Activated CD4-positive, CD25-positive, alpha-beta regulatory T cell treated with anti-CD3 and anti-CD28 coated beads, Interleukin-2, amount 50 U/mL, for 16 hours (primary cell): ENCODE measurements around the gene KIF7.

Source experiments
- DNase-seq: peaks from one replicate; pipeline ENCODE4 v3.0.0-alpha.2; 2020; ENCODE audit warnings: low read depth, low spot score

KIF7 gene

DNA sequence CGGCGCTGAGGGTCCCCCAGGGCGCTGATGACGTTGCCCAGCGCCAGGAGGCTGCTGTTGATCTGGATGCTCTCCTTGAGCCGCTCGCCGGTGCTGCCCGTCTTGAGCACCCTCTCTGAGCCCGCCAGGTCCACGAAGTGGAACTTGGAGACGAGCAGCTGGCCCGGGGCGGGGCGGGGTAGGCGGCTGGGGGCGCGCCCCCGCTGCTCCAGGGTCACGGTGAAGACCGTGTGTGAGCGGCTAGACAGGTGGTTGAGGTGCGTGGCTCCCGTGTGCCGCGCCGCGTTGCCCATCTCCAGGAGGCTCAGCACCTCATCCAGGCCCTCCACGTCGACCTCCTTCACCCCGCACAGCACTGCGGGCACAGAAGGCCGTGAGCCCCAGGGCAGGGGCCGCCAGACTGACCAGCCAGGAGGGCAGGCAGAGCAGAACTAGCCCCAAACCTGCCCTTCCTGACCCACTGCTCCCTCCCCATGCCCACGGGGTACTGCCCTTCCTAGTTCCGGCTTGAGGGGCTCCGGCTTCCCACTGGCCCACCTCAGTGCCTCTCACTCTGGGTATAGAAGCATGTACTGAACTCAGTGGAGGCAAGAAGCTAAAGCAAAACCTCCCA, 6.1 kb downstream of the KIF7 start:
- no peak for DNase-seq

DNA sequence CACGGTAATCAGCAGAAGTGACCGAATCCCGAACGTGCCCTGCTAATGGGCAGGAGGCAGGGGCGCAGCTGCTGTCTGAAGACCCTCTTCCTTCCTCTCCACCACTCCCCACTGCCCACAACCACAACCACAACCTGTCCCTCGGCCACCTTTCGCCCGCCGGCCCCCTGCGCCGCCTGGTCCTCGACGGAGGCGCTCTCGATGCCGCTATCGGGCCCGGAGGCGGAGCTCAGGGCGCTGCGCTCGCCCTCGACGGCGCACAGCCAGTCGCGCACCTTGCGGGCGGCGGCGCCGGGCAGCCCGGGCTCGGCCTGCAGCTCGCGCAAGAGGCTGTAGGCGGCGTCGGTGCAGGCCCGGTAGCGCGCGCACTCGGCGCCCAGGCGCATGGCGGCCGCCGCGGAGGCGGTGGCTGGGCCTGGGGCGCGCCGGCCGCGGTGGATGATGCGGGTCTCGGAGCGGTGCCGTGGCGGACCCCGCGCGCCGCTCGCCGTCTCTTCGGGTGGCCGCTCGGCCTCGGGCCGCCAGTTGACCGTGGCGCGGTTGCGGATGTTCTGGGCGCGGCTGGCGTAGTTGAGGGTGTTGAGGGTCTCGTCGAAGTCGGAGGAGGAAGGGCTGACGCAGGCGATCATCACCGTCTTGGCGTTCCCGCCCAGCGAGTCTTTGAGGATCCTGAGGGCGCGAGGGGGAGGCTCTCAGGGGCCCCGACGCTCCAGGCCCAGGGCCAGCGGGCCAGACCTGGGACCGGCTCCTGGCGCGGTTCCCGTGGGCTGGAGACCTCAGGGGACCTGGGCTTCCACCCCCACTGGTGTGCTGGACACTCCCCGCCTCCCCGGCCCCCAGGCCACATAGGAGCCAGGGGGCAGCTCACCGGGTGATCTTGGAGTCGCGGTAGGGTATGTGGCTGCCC, 6.9 kb downstream of the KIF7 start:
- no peak for DNase-seq

- peak; percentile 29 for DNase-seq
Measured at GRCh38 chr15:89647191-89647851, 7.9 kb downstream of the KIF7 start.

- no peak for DNase-seq
Measured at GRCh38 chr15:89646416-89647141, 8.7 kb downstream of the KIF7 start.

GRCh38 chr15:89645680-89646079, 9.6 kb downstream of the KIF7 start:
- no peak for DNase-seq

GRCh38 chr15:89642106-89642505, 13.2 kb downstream of the KIF7 start:
- no peak for DNase-seq

GRCh38 chr15:89641053-89641452, 14.2 kb downstream of the KIF7 start:
- no peak for DNase-seq

GRCh38 chr15:89640245-89640644, 15.0 kb downstream of the KIF7 start:
- no peak for DNase-seq

DNA sequence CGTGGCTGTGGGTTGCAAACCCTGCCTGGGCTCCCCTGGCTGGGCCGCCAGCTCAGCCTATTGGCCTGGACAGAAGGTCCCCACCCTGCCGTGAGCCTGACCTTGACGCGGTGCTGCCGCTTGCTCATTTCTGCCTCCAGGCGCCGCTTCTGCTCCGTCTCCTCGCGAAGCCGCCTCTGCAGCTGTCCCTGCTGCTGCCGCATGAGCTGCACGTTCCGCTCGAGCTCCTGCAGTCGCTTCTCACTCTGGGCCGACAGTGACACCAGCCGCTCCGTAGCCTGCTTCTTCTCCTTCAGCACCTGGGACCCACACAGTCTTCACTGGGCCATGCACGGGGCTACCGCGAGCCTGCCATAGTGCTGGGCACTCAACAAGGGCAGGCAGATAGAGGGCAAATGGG, 21.7 kb downstream of the KIF7 start:
- DNase-seq: no peak

GRCh38 chr15:89632563-89633430, 22.5 kb downstream of the KIF7 start:
- no peak for DNase-seq

DNA sequence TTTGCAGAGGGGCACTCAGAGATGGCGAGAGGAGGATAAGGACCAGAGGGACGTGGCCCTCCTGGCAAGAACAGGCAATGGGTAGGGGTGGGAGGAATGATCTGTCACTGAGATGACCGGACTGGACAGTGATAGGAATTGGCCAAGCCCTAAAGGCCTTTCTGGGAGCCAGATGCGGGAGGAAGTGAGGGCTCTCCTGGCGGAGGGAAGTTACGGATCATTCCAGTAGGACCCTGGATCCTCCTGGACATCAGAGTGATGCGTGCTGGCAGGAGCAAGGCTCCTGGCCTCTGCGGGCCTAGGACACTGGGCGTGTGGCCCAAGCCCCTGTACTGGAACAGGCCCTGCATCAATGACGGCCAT, 23.4 kb downstream of the KIF7 start:
- no peak for DNase-seq

DNA sequence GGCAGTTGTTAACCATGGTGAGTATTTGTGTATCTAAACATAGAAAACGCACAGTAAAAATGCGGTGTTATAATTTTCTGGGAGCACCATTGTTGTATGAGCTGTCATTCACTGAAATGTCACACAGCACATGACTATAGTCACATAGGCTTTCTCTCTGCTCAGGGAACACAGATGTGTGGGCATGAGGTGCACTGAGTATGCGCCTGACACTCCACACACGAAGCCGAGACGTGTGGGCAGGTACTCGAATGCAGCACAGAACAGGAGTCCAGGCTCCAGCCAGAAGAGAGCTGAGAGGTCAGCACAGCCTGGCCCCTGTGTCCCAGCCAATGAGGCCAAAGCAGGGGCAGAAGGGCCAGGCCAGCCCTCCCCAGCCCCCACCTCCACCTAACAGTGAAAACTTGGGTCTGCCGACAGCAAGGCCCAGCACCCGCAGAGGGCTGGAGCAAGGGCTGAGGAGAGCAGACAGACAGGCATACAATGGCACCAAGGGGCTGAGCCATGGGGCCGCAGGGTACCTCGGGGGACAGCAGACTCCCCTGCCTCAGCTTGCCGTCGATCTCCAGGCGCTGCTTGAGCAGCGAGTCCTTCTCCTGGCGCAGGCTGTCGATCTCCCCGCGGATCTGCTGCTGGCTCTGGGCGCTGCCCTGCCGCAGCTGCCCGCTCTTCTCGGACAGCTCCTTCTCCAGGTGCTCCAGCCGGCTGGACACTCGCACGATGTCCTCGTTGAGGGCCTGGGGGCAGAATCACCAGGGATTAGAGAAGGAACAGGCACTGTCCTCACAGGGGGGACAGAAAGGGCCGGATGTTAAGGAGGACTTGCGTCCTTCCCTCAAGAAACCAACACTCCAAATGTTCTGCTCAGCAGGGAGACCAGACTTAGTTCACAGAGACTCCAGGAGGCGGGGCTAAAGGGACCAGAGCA, 24.0 kb downstream of the KIF7 start:
- no peak for DNase-seq

- no peak for DNase-seq
Measured at GRCh38 chr15:89630260-89630659, 25.0 kb downstream of the KIF7 start.

DNA sequence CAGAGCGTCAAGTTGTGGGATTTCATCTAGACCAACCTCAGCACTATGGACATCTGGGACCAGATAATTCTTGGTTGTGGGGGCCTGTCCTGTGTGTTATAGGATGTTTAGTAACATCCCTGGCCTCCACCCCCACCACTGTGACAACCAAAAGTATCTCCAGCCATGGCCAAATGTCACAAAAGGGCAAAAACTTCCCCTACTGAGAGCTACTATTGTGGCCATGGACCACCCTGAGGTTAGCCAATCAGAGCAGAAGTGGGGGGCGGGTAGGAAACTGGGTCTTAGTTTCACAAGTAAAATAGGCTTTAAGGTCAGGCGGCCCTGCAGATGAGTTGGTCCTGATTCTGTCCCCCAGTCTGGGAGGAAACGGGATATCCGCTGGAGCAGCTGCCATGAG, 25.4 kb downstream of the KIF7 start:
- DNase-seq: no peak

- no peak for DNase-seq
Measured at GRCh38 chr15:89628806-89629715, 26.2 kb downstream of the KIF7 start.

- DNase-seq: no peak
Measured at GRCh38 chr15:89628301-89628700, 27.0 kb downstream of the KIF7 start.

DNA sequence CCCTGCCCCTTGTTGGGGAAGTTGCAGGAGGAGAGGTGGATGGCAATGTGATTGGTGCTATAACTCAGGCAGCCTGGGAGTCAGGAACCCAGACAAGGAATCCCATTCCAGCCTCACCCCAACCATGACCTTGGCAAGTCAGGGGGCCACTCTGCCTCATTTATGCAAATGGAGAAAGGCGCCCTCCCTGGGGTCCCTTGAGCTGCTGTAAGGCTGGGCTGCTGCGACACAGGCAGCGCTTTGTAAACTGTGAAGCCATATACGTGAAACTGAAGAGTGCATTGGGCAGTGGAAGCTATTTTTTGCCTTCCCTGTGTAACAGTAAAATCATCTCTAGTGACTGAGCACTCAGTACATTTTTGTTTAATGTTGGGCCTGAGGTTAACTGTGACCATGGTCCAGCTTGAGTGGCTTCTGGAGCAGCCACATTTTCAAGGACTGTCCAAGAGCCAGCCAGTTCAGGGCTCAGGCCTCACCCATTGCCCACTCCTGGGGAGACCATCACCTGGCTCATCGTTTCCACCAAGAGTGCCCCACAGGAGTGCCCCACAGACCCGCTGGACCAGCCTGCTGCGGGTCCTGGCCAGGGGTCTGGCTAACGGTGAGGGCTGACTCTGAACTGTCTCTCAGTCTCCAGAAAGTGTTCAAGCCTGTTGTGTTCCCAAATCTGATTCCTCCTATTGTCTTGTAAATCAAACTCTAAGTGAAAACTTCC, 27.9 kb downstream of the KIF7 start:
- DNase-seq: no peak

DNA sequence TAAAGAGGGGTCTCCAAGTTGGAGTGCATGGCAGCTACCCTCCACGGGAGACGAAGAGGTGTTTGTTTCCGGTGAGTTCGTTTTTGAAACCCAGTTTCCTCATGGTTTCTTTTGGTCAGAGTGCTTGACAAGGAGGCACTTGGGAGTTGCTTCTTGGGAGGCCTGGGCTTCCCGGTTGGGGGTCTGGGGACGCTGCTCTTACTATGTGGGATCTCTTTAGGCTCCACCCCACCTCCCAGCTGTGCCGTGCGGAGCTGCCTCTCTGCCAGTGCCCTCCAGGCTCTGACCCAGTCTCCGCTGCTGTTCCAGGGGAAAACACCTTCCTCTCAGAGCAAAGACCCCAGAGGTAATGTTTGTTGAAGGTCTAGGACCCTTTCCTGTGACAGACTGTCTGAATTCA, 29.6 kb downstream of the KIF7 start:
- DNase-seq: no peak
